GM23338 (cell line): ENCODE data around the gene RASGRP1. TPM values are rescaled to one million over a fixed set of nuclear protein-coding genes. Genes with fewer than 3 reads are reported as not detected.

Source experiments
- ATAC-seq: fragments of 200-7000 bp; cut with Tn5 transposase; 3 replicates; pipeline ENCODE4 v1.9.1; 2020
- DNase-seq: peaks from one replicate; pipeline ENCODE4 v3.0.0-alpha.2; 2015; ENCODE audit warnings: low spot score
- H2AFZ ChIP-seq: fragments of 200-600 bp; sonication (generic); 2 replicates; pipeline ENCODE4 v1.8.0; 2016; ENCODE audit warnings: antibody characterized with exemption, mild to moderate bottlenecking, moderate library complexity
- H3F3A ChIP-seq: fragments of 200-600 bp; sonication (generic); replicated peaks from 2 replicates; pipeline ENCODE4 v1.8.0; 2017; ENCODE audit warnings: antibody characterized with exemption, mixed run types, low read depth
- H3K27ac ChIP-seq: fragments of 200-600 bp; sonication (generic); 2 replicates; pipeline ENCODE4 v1.6.1; 2016; ENCODE audit warnings: low read depth
- H3K27me3 ChIP-seq: fragments of 200-600 bp; sonication (generic); 2 replicates; pipeline ENCODE4 v1.8.0; 2016; ENCODE audit warnings: mild to moderate bottlenecking, mixed run types, moderate library complexity; ENCODE audit not compliant: insufficient read depth
- H3K36me3 ChIP-seq: fragments of 200-600 bp; sonication (generic); 2 replicates; pipeline ENCODE4 v1.8.0; 2016; ENCODE audit warnings: mild to moderate bottlenecking; ENCODE audit not compliant: insufficient read depth
- H3K4me1 ChIP-seq: fragments of 200-600 bp; sonication (generic); 2 replicates; pipeline ENCODE4 v1.8.0; 2016; ENCODE audit warnings: mild to moderate bottlenecking, moderate library complexity; ENCODE audit not compliant: insufficient read depth
- H3K4me2 ChIP-seq: fragments of 200-600 bp; sonication (generic); 2 replicates; pipeline ENCODE4 v1.7.1; 2017; ENCODE audit warnings: mixed run types
- H3K4me3 ChIP-seq: fragments of 200-600 bp; sonication (generic); 2 replicates; pipeline ENCODE4 v1.6.1; 2016; ENCODE audit warnings: mixed run types
- H3K79me2 ChIP-seq: fragments of 200-600 bp; sonication (generic); replicated peaks from 2 replicates; pipeline ENCODE4 v1.8.0; 2017; ENCODE audit warnings: mild to moderate bottlenecking; ENCODE audit not compliant: insufficient read depth
- H3K9me2 ChIP-seq: fragments of 200-600 bp; sonication (generic); 2 replicates; pipeline ENCODE4 v1.8.0; 2017; ENCODE audit not compliant: insufficient read depth
- H4K20me1 ChIP-seq: fragments of 200-600 bp; sonication (generic); replicated peaks from 2 replicates; pipeline ENCODE4 v1.8.0; 2017; ENCODE audit warnings: mild to moderate bottlenecking; ENCODE audit not compliant: insufficient read depth
- H3K27ac Mint-ChIP-seq: 2 replicates; pipeline ENCODE4 v1.8.0; 2020; ENCODE audit warnings: inconsistent platforms, mild to moderate bottlenecking, moderate library complexity, mixed read lengths
- H3K27me3 Mint-ChIP-seq: 3 replicates; pipeline ENCODE4 v1.8.0; 2022; ENCODE audit warnings: low read depth, mild to moderate bottlenecking, moderate library complexity, mixed read lengths, inconsistent platforms; ENCODE audit not compliant: insufficient read depth, poor library complexity
- H3K36me3 Mint-ChIP-seq: 3 replicates; pipeline ENCODE4 v1.8.0; 2021; ENCODE audit warnings: low read depth, mild to moderate bottlenecking, inconsistent platforms, moderate library complexity, mixed read lengths
- H3K4me1 Mint-ChIP-seq: 3 replicates; pipeline ENCODE4 v1.8.0; 2020; ENCODE audit warnings: mild to moderate bottlenecking, inconsistent platforms, mixed read lengths
- H3K4me3 Mint-ChIP-seq: 3 replicates; pipeline ENCODE4 v1.8.0; 2021; ENCODE audit warnings: moderate library complexity, mild to moderate bottlenecking, inconsistent platforms, mixed read lengths
- H3K9me3 Mint-ChIP-seq: 3 replicates; pipeline ENCODE4 v1.8.0; 2020; ENCODE audit warnings: moderate library complexity, mild to moderate bottlenecking, inconsistent platforms, mixed read lengths
- NANOG ChIP-seq: IDR thresholded peaks from 2 replicates; pipeline ENCODE4 v1.6.1; 2016; ENCODE audit warnings: antibody characterized with exemption, borderline replicate concordance
- POLR2AphosphoS5 ChIP-seq: IDR thresholded peaks from 2 replicates; pipeline ENCODE4 v1.6.1; 2016; ENCODE audit warnings: antibody characterized with exemption, low read depth
- REST ChIP-seq: IDR thresholded peaks from one replicate; pipeline ENCODE4 v1.6.1; 2018; ENCODE audit warnings: antibody characterized with exemption; ENCODE audit not compliant: unreplicated experiment
- ZNF114 ChIP-seq: fragments of 250-450 bp; sonication (Bioruptor Pico); IDR thresholded peaks from 2 replicates; pipeline ENCODE4 v1.5.0; 2020; ENCODE audit warnings: mild to moderate bottlenecking, moderate library complexity
- ZNF331 ChIP-seq: fragments of 250-450 bp; sonication (Bioruptor Pico); IDR thresholded peaks from 2 replicates; pipeline ENCODE4 v1.5.0; 2020; ENCODE audit warnings: low read depth, mild to moderate bottlenecking, moderate library complexity
- polyA plus RNA-seq: library from polyadenylated mRNA; unstranded; fragments of >200 nt; fragmentation: Nextera tagmentation; extraction: Ambion mirVana; gene quantifications from 2 replicates; pipeline ENCODE4 v1.2.1, GENCODE V29; 2016
- total RNA-seq: library from RNA; depleted of rRNA; stranded (reverse); fragments of >200 nt; shearing (Covaris generic); gene quantifications from 2 replicates; pipeline ENCODE4 v1.2.3, GENCODE V29; 2014
- TF ChIP-seq, protein P1 (sequence below), 2 experiments: fragments of 200-600 bp in 1 of 2; sonication (generic) in 1 of 2; conservative IDR thresholded peaks; 2 replicates each; pipeline versions ENCODE4 v1.5.1 to v1.6.1; 2016 to 2017; ENCODE audit warnings: antibody characterized with exemption in 2 of 2, low read depth in 2 of 2, mild to moderate bottlenecking in 2 of 2, moderate library complexity in 1 of 2

The RASGRP1 gene
- total and polyA plus RNA-seq, 2 experiments from 2014 or later: 1.1 to 1.2 TPM

DNA sequence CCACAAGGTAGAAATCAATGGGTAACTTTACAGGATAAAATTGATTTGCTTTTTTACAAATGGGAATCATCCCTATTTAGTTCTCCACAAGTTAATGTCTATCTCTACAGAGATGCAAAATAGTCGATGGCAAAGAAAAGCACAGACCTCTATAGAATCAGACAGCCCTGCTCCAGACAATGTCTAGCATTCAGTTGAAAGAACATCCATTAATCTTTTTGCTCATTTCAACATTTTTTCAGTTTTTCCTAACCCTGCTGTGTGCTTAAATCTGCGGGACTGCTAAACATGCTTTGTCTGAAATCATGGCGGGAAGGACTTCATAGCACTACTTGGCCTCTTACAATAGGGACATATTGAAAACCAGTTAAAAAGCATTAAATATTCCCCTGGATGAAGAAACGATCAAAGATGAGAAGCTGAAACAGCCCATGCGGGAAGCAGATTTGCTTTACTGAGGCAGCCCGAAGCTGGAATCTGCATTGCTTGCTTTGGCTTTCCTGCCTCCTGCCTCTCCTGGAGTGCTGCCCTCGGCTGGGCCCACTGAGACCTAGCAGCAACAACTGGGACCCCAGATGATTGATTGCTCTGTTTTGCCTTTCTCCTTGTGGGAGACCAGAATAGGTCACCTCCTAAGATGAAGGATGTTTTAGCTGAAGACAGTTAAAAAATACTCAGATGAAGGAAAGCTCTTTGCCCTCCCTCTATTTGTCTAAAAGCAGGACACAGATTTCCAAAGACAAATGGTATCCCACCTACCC, 38.5 kb upstream of the RASGRP1 start:
- no peaks in the 10 kb centered on the region; the same call in 2 of the 3 replicates for H3K9me3 Mint-ChIP-seq
- no peak overlapping the region for H3K27ac Mint-ChIP-seq
- H3K9me2 ChIP-seq: no peaks in the 10 kb centered on the region
- no peak overlapping the region for H3K4me3 Mint-ChIP-seq
- H3F3A ChIP-seq: no peaks in the 10 kb centered on the region
- no peaks in the 10 kb centered on the region; the same call in 2 of the 3 replicates for H3K4me1 Mint-ChIP-seq
- H3K4me1 ChIP-seq: no peaks in the 10 kb centered on the region
- ATAC-seq: peak; percentile 82
- no peaks in the 10 kb centered on the region for H3K27me3 Mint-ChIP-seq
- H3K36me3 Mint-ChIP-seq: no peaks in the 10 kb centered on the region
- H3K4me2 ChIP-seq: no peak overlapping the region
- TF ChIP-seq ZNF331 (CRISPR knock-in tag): no peak
- TF ChIP-seq, protein P1, sequence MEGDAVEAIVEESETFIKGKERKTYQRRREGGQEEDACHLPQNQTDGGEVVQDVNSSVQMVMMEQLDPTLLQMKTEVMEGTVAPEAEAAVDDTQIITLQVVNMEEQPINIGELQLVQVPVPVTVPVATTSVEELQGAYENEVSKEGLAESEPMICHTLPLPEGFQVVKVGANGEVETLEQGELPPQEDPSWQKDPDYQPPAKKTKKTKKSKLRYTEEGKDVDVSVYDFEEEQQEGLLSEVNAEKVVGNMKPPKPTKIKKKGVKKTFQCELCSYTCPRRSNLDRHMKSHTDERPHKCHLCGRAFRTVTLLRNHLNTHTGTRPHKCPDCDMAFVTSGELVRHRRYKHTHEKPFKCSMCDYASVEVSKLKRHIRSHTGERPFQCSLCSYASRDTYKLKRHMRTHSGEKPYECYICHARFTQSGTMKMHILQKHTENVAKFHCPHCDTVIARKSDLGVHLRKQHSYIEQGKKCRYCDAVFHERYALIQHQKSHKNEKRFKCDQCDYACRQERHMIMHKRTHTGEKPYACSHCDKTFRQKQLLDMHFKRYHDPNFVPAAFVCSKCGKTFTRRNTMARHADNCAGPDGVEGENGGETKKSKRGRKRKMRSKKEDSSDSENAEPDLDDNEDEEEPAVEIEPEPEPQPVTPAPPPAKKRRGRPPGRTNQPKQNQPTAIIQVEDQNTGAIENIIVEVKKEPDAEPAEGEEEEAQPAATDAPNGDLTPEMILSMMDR (conservative IDR thresholded peaks at IDR 0.05; ENCODE audit: low read depth in 2 of 2): peak in 1 of 2 experiments; percentile 40; a peak in 2 of 4 replicates
- H2AFZ ChIP-seq: peak overlapping the region; percentile 53; the same call in 1 of the 2 replicates
- no peaks in the 10 kb centered on the region for H3K27me3 ChIP-seq
- no peaks in the 10 kb centered on the region for H4K20me1 ChIP-seq
- no peaks in the 10 kb centered on the region for H3K36me3 ChIP-seq
- H3K4me3 ChIP-seq: no peak overlapping the region
- DNase-seq: peak; percentile 28
- no peaks in the 10 kb centered on the region for H3K79me2 ChIP-seq
- H3K27ac ChIP-seq: no peak overlapping the region

DNA sequence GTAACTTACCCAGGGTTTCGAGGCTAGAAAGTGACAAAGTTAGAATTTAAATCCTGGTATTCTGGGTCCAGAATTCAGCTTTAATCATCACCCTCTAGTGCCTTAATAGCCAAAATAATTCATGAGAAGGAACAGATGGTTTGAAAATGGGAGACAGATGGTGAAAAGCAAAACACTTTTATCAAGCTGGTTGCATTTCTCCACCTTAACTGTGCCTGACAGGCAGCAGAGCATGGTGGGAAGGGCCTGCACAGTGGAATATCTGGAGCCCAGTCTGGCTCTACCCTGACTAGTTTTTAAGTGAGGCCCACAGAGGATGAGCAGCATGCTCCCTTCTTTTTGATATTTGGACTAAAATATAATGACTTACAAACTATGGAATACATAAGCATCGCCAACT, 35.6 kb upstream of the RASGRP1 start:
- no peak overlapping the region for H3K4me3 Mint-ChIP-seq
- no peaks in the 10 kb centered on the region for H3K27me3 ChIP-seq
- TF ChIP-seq, protein P1 (conservative IDR thresholded peaks at IDR 0.05; ENCODE audit: low read depth in 2 of 2): no peak
- TF ChIP-seq POLR2AphosphoS5 (no peak), ZNF114 (CRISPR knock-in tag) (no peak), REST (no peak), NANOG (no peak)

More for the DNA sequence above, 35.6 kb upstream of the RASGRP1 start:
- Mint-ChIP-seq H3K36me3 (no peaks in the 10 kb centered on the region), H3K4me1 (no peaks in the 10 kb centered on the region; the same call in 2 of the 3 replicates), H3K9me3 (no peaks in the 10 kb centered on the region; the same call in 2 of the 3 replicates), H3K27ac (no peak overlapping the region), H3K27me3 (no peaks in the 10 kb centered on the region)
- Histone ChIP-seq H3K36me3 (no peaks in the 10 kb centered on the region), H3K4me3 (no peak overlapping the region), H3K4me1 (no peaks in the 10 kb centered on the region), H3F3A (no peaks in the 10 kb centered on the region), H3K79me2 (no peaks in the 10 kb centered on the region), H4K20me1 (no peaks in the 10 kb centered on the region), H3K9me2 (no peaks in the 10 kb centered on the region), H2AFZ (no peak overlapping the region), H3K4me2 (no peak overlapping the region), H3K27ac (no peak overlapping the region)
- DNase-seq (no peak), ATAC-seq (no peak)
